Measurements from ENCODE around the gene PPP1R9A. TPM values are rescaled to one million over a fixed set of nuclear protein-coding genes. Genes with fewer than 3 reads are reported as not detected.

Gene PPP1R9A
- total RNA-seq, 1 donor from 2014 or later = 30.6 TPM

DNA sequence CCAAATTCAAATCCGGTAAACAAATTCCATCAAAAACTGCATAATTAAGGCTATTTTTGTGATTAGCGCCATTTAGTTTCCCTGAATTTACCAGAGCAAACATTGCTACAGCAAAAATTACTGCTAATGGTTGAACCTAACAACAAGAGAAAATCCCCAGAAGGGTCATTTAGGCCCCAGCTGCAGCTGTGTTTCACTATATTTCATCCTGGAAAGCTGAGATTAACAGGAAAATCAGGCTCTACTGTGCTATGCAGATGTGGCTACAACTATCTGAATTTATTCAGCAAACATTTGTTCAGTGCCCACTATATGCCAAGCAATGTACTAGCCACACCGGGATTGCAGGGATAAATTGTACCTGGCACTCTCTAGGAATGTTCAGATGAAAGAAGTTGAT lies 312.9 kb downstream of the PPP1R9A start:
- no peak for ATAC-seq
- Histone ChIP-seq H3K27me3 (no peaks in the 10 kb centered on the region), H3K4me3 (no peak overlapping the region), H3K27ac (no peak overlapping the region), H3K9me3 (no peaks in the 10 kb centered on the region), H3K4me1 (no peaks in the 10 kb centered on the region), H3K36me3 (no peaks in the 10 kb centered on the region)
- TF ChIP-seq, protein P1, sequence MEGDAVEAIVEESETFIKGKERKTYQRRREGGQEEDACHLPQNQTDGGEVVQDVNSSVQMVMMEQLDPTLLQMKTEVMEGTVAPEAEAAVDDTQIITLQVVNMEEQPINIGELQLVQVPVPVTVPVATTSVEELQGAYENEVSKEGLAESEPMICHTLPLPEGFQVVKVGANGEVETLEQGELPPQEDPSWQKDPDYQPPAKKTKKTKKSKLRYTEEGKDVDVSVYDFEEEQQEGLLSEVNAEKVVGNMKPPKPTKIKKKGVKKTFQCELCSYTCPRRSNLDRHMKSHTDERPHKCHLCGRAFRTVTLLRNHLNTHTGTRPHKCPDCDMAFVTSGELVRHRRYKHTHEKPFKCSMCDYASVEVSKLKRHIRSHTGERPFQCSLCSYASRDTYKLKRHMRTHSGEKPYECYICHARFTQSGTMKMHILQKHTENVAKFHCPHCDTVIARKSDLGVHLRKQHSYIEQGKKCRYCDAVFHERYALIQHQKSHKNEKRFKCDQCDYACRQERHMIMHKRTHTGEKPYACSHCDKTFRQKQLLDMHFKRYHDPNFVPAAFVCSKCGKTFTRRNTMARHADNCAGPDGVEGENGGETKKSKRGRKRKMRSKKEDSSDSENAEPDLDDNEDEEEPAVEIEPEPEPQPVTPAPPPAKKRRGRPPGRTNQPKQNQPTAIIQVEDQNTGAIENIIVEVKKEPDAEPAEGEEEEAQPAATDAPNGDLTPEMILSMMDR (IDR thresholded peaks at IDR 0.05) = no peak
- no peak for DNase-seq
- intact Hi-C loops (cut with DNase I) = no loop called here

DNA sequence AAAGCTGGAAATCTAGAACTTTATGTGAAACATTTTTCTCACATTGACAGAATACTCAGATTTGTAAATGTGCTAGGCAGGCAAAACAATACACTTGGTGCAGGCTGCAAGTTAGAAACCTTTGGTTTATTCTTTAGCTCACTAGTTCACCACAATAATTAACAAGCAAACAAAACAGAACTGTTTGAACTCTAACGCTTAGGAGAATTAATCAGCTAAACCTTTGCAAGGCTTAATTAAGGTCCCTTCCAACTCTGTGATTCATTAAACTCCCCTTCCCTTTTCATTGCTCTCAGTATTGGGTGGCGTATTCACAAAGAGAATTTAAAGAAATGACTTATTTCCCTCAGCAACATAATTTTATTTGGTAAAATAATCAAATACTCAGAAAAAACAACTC lies 317.9 kb downstream of the PPP1R9A start:
- ATAC-seq (no peak), DNase-seq (no peak)
- intact Hi-C loops (cut with DNase I) = no loop called here
- Histone ChIP-seq H3K4me1 (no peaks in the 10 kb centered on the region), H3K27ac (no peak overlapping the region), H3K27me3 (no peaks in the 10 kb centered on the region), H3K36me3 (no peaks in the 10 kb centered on the region), H3K9me3 (no peaks in the 10 kb centered on the region), H3K4me3 (no peak overlapping the region)
- TF ChIP-seq, protein P1 (IDR thresholded peaks at IDR 0.05) = no peak

GRCh38 chr7:95229301-95229700 lies 321.9 kb downstream of the PPP1R9A start:
- no peaks in the 10 kb centered on the region for H3K9me3 ChIP-seq
- H3K27me3 ChIP-seq = no peaks in the 10 kb centered on the region
- TF ChIP-seq, protein P1 (IDR thresholded peaks at IDR 0.05) = no peak
- intact Hi-C loops (cut with DNase I) = no loop called here
- no peak for ATAC-seq
- no peak overlapping the region for H3K4me3 ChIP-seq
- H3K27ac ChIP-seq = no peak overlapping the region
- no peaks in the 10 kb centered on the region for H3K4me1 ChIP-seq
- no peak for DNase-seq
- no peaks in the 10 kb centered on the region for H3K36me3 ChIP-seq

DNA sequence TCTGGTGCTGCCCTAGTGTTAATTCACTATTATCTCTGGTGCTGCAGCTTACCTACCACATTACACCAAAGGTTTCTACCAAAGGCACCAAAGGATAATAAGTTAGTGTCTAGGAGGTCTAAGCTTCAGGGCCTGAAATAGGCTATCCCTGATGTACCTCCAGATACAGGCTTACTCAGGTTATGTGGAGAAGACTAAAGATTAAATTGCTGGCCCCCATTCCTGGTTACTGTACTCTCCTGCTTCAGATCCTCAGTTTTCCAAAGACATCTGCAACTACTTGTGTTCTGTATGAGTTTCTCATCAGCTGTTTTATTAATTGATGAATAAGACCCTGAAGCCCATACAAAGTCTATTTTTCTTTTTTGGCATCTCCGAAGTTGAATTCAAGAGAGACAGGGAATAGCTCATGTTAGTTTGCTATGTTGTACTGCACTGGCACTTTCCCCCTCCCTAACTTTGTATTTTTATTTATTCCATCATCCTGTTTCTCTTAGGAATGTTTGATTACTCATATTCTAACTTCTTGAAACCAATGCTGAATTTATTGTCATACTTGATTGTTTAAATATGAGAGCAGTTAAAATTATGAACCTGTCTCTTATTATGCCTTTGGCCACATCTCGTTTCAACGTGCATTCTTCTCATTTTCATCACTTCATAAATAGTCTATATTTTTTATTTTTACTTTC lies 331.0 kb downstream of the PPP1R9A start:
- ATAC-seq = no peak

GRCh38 chr7:95240921-95241320 lies 333.5 kb downstream of the PPP1R9A start:
- H3K9me3 ChIP-seq = no peaks in the 10 kb centered on the region
- H3K27me3 ChIP-seq = no peaks in the 10 kb centered on the region
- no peaks in the 10 kb centered on the region for H3K4me1 ChIP-seq
- intact Hi-C loops (cut with DNase I) = no loop called here
- ATAC-seq = no peak
- DNase-seq = no peak
- H3K27ac ChIP-seq = no peak overlapping the region
- TF ChIP-seq, protein P1 (IDR thresholded peaks at IDR 0.05) = no peak
- H3K36me3 ChIP-seq = no peaks in the 10 kb centered on the region
- H3K4me3 ChIP-seq = no peak overlapping the region

More for the DNA sequence above, 331.0 kb downstream of the PPP1R9A start:
- H3K27me3 ChIP-seq = no peaks in the 10 kb centered on the region
- H3K27ac ChIP-seq = no peak overlapping the region
- no peaks in the 10 kb centered on the region for H3K4me1 ChIP-seq
- intact Hi-C loops (cut with DNase I) = no loop called here
- no peaks in the 10 kb centered on the region for H3K36me3 ChIP-seq
- no peak overlapping the region for H3K4me3 ChIP-seq
- H3K9me3 ChIP-seq = no peaks in the 10 kb centered on the region
- TF ChIP-seq, protein P1 (IDR thresholded peaks at IDR 0.05) = no peak
- no peak for DNase-seq

- Histone ChIP-seq H3K36me3 (no peaks in the 10 kb centered on the region), H3K9me3 (no peaks in the 10 kb centered on the region), H3K27me3 (no peaks in the 10 kb centered on the region), H3K4me3 (no peak overlapping the region), H3K4me1 (no peaks in the 10 kb centered on the region), H3K27ac (no peak overlapping the region)
- TF ChIP-seq, protein P1 (IDR thresholded peaks at IDR 0.05) = no peak
- ATAC-seq = no peak
- intact Hi-C loops (cut with DNase I) = no loop called here
- no peak for DNase-seq
Measured at GRCh38 chr7:95242266-95242665, 334.9 kb downstream of the PPP1R9A start.
